GM12878 (cell line): ENCODE results near the gene ZNF132.

ENCODE experiments used
- BHLHE40 ChIP-seq, 2 experiments: fragments of 450-650 bp in 1 of 2; IDR thresholded peaks; 2 replicates each; pipeline ENCODE4 v1.6.1; 2011 to 2017; ENCODE audit warnings: low read depth in 2 of 2, borderline replicate concordance in 1 of 2, improper control_type of control experiment in 1 of 2, low read length in 1 of 2, mild to moderate bottlenecking in 1 of 2
- FOS ChIP-seq: IDR thresholded peaks from 3 replicates; pipeline ENCODE4 v1.6.1; 2011; ENCODE audit warnings: borderline replicate concordance; ENCODE audit not compliant: insufficient read length; ENCODE audit errors: extremely low read depth
- GABPA ChIP-seq: IDR thresholded peaks from 2 replicates; pipeline ENCODE4 v1.6.1; 2014; ENCODE audit warnings: antibody characterized with exemption, low read depth, mild to moderate bottlenecking, inconsistent platforms
- HDAC6 ChIP-seq: fragments of 200-600 bp; sonication (generic); IDR thresholded peaks from one replicate; pipeline ENCODE4 v1.8.0; 2017; ENCODE audit warnings: antibody characterized with exemption; ENCODE audit not compliant: unreplicated experiment
- MYC ChIP-seq: IDR thresholded peaks from 2 replicates; pipeline ENCODE4 v1.6.1; 2011; ENCODE audit warnings: mild to moderate bottlenecking, low read length, moderate library complexity, inconsistent platforms; ENCODE audit not compliant: insufficient read depth, insufficient replicate concordance, insufficient read length, severe bottlenecking
- NR2C2 ChIP-seq: IDR thresholded peaks from 2 replicates; pipeline ENCODE4 v1.6.1; 2011; ENCODE audit warnings: borderline replicate concordance, low read depth; ENCODE audit not compliant: control insufficient read depth, insufficient read length
- POLR2AphosphoS5 ChIP-seq: IDR thresholded peaks from 2 replicates; pipeline ENCODE4 v1.6.1; 2011; ENCODE audit warnings: mild to moderate bottlenecking, low read length, inconsistent platforms
- YY1 ChIP-seq: IDR thresholded peaks from 2 replicates; pipeline ENCODE4 v1.6.1; 2011; ENCODE audit warnings: low read depth, mild to moderate bottlenecking, low read length
- ZNF24 ChIP-seq: fragments of 450-650 bp; IDR thresholded peaks from 2 replicates; pipeline ENCODE4 v1.6.1; 2017; ENCODE audit warnings: antibody characterized with exemption, mild to moderate bottlenecking
- TF ChIP-seq, protein P1 (sequence below), 3 experiments: IDR thresholded peaks in 2 of 3; conservative IDR thresholded peaks in 1 of 3; 2 replicates each; pipeline ENCODE4 v1.5.1; 2011; ENCODE audit warnings: low read depth in 3 of 3, low read length in 3 of 3, mild to moderate bottlenecking in 3 of 3, control low read depth in 2 of 3, moderate library complexity in 2 of 3, inconsistent platforms in 1 of 3, mixed read lengths in 1 of 3; ENCODE audit not compliant: control insufficient read depth in 2 of 3, insufficient read depth in 1 of 3; ENCODE audit errors: extremely low read depth in 1 of 3
- TF ChIP-seq, protein P2 (sequence below): IDR thresholded peaks from 2 replicates; pipeline ENCODE4 v1.6.1; 2012; ENCODE audit warnings: mild to moderate bottlenecking, low read depth, low read length

DNA sequence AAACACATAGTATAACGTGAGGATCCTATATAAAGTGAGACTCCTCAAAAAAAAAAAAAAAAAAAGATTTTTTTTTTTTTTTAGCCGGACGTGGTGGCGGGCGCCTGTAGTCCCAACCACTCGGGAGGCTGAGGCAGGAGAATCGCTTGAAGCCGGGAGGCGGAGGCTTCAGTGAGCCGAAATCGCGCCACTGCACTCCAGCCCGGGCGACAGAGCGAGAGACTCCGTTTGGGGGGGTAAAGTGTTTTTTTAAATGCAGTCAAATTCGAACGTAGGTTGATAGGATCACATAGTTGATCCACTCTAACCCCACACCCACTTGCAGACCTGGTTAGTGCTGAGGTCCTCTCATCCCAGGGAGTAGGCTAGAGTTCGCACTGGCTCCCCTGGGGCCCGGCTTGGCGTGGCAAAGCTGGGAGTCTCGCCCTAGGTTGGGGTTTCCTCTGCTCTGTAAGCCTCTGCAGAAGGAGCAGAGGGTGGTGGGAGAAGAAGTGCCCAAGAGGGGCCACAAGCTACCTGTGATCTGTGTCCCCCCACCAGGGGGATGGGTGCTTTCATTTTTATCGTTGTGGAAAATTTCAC, 38.0 kb downstream of the ZNF132 start:
- TF ChIP-seq POLR2AphosphoS5 (no peak; the same call in 1 of the 2 replicates), ZNF24 (no peak), NR2C2 (no peak), YY1 (no peak), GABPA (no peak), FOS (no peak), BHLHE40 (IDR thresholded peaks at IDR 0.05; ENCODE audit: borderline replicate concordance in 1 of 2, low read depth in 2 of 2, low read length in 1 of 2) (no peak), HDAC6 (no peak), MYC (no peak)
- TF ChIP-seq, protein P1, sequence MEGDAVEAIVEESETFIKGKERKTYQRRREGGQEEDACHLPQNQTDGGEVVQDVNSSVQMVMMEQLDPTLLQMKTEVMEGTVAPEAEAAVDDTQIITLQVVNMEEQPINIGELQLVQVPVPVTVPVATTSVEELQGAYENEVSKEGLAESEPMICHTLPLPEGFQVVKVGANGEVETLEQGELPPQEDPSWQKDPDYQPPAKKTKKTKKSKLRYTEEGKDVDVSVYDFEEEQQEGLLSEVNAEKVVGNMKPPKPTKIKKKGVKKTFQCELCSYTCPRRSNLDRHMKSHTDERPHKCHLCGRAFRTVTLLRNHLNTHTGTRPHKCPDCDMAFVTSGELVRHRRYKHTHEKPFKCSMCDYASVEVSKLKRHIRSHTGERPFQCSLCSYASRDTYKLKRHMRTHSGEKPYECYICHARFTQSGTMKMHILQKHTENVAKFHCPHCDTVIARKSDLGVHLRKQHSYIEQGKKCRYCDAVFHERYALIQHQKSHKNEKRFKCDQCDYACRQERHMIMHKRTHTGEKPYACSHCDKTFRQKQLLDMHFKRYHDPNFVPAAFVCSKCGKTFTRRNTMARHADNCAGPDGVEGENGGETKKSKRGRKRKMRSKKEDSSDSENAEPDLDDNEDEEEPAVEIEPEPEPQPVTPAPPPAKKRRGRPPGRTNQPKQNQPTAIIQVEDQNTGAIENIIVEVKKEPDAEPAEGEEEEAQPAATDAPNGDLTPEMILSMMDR (IDR thresholded peaks at IDR 0.05 in 2 of 3, conservative IDR thresholded peaks at IDR 0.05 in 1 of 3; ENCODE audit: control insufficient read depth in 2 of 3, extremely low read depth in 1 of 3, insufficient read depth in 1 of 3, low read depth in 3 of 3, low read length in 3 of 3), result no peak
- TF ChIP-seq, protein P2, sequence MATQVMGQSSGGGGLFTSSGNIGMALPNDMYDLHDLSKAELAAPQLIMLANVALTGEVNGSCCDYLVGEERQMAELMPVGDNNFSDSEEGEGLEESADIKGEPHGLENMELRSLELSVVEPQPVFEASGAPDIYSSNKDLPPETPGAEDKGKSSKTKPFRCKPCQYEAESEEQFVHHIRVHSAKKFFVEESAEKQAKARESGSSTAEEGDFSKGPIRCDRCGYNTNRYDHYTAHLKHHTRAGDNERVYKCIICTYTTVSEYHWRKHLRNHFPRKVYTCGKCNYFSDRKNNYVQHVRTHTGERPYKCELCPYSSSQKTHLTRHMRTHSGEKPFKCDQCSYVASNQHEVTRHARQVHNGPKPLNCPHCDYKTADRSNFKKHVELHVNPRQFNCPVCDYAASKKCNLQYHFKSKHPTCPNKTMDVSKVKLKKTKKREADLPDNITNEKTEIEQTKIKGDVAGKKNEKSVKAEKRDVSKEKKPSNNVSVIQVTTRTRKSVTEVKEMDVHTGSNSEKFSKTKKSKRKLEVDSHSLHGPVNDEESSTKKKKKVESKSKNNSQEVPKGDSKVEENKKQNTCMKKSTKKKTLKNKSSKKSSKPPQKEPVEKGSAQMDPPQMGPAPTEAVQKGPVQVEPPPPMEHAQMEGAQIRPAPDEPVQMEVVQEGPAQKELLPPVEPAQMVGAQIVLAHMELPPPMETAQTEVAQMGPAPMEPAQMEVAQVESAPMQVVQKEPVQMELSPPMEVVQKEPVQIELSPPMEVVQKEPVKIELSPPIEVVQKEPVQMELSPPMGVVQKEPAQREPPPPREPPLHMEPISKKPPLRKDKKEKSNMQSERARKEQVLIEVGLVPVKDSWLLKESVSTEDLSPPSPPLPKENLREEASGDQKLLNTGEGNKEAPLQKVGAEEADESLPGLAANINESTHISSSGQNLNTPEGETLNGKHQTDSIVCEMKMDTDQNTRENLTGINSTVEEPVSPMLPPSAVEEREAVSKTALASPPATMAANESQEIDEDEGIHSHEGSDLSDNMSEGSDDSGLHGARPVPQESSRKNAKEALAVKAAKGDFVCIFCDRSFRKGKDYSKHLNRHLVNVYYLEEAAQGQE, result no peak
